Activated CD4-positive, CD25-positive, alpha-beta regulatory T cell treated with anti-CD3 and anti-CD28 coated beads, Interleukin-2, amount 50 U/mL, for 16 hours (primary cell): ENCODE data around the gene HSPA12A.

Source experiments
- DNase-seq: peaks from one replicate; pipeline ENCODE4 v3.0.0-alpha.2; 2020; ENCODE audit warnings: low read depth, low spot score

The HSPA12A gene

GRCh38 chr10:116692225-116692624, 50.1 kb downstream of the HSPA12A start:
- DNase-seq: no peak

DNA sequence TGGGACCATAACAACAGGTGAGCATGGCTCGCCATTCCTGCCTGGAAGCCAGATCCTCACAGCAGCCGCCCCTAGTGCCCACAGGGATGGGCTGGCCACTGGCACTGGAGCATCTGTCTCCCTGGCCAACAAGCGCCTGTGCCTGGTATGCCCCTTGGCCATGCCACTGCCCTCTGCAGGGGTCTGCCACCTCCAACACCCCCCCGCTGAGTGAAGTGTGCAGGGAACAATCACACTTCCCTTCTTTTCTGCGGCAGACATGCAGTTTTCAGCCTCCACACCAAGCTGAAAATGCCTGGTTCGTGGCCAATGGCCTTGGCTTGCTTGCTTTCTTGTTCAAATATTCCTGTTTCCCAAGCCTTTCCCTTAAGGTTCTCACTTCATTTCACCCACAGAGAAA, 50.7 kb downstream of the HSPA12A start:
- DNase-seq: no peak

DNA sequence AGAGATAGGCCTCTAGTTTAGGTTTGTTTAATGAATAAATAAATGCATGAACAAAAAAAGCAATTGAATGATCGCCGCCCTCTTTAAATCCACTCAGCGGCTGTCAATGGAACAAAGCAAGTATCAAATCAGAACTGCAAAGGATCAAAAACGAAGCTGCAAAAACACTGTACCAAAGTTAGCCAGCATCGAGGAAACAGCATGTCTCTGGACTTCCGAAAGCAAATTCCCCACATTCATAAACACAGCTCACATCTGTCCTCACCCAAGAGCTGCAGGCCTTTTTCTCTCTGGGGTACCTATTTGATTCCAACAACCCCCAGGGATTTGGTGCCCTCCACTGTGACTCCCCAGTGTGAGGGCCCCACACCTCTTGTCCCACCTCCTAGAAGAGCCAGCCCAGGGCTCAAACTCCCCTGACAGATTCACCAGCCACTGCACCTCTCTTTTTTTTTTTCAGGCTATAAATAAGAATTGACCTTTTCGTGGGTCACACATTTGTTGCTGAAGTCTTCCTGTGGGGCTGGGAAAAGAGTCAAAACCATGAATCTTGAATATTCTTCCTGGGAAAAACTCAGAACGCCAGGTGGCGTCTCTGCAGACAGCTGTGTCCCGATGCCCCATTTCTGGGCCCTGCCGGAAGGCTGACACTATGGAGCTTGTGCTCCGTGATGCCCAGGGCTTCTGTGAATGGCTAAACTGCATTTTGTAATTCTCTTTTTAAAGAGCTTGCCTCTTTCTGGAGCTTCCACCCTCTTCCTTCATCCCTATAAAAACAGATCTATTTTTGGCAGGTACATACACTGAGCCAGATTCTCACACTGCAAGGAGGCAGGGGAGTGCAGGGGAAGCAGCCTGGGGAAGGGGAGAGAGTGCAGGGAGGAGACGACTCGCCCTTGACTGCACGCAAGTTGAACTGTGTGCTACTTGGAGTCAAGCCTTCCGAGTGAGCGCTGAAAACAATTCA, 51.7 kb downstream of the HSPA12A start:
- no peak for DNase-seq

GRCh38 chr10:116689744-116690143, 52.6 kb downstream of the HSPA12A start:
- DNase-seq: no peak

- no peak for DNase-seq
These were observed 53.4 kb downstream of the HSPA12A start for GRCh38 chr10:116688741-116689495.

DNA sequence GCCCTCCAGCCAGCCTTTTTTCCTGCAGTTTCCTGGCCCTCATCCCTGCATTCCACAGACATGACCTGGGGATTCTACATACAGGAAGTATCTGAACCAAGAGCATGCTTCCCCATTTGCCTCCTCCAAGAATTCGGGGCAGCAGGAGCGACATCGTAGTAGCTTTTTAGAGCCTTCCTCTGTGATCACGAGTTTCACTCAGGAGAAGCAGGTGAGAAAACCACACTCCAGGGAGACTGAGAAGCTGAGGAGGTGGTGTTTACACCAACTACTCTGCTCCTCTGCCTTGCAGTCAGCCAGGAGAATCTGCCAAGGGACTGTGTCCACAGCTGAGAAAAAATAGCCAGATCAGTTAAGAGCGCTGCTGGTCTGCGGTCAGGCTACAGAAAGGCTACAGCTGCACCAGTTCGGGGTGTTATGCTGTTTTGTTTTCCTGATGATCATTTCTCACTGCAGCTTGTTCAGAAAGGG, 54.1 kb downstream of the HSPA12A start:
- DNase-seq: no peak

- DNase-seq: no peak
These were observed 54.7 kb downstream of the HSPA12A start for GRCh38 chr10:116687633-116688032.

DNA sequence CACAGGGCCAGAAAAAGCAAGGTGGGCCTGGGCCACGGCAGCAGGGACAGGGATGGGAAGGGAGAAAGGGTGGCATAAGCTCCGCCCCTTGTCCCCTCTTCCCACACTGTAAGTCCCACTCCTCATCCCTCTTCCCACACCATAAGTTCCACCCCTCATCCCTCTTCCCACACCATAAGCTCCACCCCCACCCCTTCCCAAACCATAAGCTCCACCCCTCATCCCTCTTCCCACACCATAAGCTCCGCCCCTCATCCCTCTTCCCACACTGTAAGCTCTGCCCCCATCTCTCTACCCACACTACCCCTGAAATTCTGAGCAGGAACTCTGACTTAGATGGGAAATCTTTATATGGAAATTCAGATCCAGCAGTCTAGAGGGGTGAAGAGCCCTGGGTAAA, 55.7 kb downstream of the HSPA12A start:
- no peak for DNase-seq

DNA sequence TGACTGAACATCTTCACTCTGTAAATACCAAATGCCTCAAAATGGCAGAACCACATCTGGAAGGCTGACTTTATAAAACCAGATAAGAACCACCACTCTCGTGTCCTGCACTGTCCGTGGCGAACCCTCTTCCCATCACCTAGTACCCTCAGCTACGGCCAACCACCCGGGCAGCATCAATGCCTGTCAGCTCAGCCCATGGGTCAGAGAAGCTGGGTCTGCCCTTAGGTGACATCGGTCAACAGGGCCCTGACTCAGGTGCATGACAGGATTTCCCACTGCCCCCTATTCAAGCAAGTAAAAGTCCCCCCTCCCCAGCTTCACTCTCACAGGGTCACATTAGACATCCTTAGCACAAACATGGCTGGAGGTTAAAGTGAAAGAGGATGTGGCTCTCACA, 56.6 kb downstream of the HSPA12A start:
- no peak for DNase-seq

DNA sequence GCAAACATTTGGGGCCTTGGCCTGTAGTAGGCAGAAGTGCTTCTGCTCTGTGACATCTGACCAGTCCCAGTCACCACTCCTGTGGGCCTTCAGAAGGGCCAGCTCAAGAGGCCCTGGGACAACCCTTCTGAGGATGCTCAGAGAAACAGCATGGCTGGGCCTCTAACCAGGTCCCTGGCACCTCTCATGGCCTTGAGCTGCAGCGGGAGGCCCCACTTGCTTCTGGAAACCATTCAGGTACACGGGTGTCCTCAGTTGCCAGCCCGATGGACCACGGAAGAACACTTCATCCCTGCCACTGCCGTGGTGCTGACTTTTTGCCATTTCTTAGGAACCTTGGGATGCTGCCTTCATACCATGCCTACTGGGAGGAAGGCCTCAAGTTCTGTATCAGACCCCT, 57.6 kb downstream of the HSPA12A start:
- DNase-seq: no peak

- DNase-seq: no peak
These were observed 58.5 kb downstream of the HSPA12A start for GRCh38 chr10:116683821-116684220.

DNA sequence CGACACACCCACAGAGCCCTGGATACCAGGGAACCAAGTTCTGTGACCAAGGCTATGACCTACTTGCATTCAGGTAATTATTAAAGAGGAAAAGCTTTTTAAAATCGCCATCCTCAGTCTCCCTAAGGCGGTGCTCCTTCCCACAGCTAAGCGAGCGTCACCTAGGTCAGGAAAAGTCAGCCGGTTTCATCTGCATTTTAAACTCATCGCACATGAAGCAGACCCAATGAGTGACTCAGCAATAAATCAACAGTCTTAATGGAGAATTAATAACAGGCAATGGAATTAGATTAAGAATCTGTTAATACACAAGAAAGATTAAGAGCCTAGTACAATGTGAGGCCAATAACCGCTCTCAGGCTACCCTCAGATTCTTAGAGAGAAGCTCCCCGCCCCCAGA, 59.2 kb downstream of the HSPA12A start:
- no peak for DNase-seq

DNA sequence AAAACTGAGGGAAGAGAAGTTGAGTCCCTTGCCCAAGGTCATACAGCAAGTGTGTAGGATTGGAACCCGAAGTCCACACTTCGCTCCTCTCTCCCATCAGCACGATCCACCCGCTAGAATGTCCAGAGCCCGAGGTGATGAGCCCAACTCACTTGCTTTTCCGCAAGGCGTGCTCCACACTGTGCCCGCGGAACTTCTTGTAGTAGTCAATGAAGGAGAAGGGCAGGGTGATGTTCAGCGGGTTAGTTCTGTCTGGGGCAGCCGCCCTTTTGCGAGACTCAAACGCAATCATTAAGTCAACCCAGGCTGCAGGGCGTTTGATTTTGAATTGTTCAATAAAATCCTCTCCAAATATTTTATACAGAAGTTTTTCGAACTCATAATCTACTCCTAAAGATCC, 63.0 kb downstream of the HSPA12A start:
- no peak for DNase-seq

DNA sequence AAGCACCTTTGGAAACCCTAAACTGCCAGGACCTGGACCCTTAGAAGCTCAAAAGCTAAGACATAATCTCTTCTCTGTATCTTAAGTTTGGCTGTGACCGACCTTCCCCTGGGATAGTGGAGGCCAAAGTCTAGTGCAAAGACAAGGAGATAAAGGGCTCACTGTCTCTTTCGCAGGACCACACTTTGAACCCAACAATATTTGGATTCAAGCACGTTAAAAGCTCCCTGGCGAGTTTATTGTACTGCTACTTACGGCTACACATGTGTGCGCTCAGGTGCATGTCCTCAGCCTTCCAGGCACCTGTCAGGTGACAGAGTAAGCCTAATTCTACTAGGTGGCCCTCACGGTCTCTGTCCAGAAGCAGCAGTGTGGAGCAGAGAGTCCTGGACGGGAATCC, 65.7 kb downstream of the HSPA12A start:
- DNase-seq: no peak

GRCh38 chr10:116676118-116676517, 66.2 kb downstream of the HSPA12A start:
- DNase-seq: no peak

DNA sequence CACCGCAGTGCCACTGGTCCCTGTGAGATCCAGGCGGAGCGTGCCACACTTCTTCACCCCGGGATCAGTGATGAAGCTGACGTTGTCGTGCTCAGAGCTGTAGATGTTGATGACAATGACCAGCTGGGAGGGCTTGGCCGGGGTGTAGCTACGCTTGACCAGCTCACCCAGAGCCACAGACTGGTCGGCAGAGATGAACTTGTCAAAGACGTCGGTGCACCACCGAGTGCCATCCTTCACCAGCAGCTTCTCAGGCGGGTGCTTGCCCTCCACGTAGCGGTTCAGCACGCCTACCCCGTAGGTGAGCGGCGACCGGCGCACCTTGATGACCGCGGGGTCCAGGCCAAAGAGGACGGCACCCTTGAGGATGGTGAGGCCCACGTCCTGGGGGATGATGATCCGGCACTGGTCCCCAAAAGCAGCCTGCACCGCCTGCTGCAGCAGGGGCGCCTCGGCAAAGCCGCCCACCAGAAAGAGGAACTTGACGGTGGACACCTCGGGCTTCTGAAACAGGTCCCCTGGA, 67.4 kb downstream of the HSPA12A start:
- DNase-seq: no peak

DNA sequence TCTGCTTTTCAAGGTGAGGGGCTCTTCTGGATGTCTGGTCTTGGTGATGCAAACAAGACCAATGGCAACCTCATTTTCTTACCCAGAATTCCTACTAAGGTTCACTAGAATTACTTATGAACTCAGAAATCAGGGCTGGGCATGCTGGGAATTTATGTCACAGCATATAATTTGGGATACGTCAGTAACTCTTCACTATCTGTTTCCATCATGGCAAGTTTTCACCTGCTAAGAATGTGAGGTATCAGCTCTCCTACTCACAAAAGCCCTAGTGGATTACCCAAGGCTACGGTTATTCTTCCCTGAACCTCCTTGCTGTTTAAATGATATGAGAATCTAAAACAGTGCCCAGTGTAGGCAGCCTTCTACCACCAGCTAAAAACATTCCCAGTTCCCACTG, 68.5 kb downstream of the HSPA12A start:
- no peak for DNase-seq

DNA sequence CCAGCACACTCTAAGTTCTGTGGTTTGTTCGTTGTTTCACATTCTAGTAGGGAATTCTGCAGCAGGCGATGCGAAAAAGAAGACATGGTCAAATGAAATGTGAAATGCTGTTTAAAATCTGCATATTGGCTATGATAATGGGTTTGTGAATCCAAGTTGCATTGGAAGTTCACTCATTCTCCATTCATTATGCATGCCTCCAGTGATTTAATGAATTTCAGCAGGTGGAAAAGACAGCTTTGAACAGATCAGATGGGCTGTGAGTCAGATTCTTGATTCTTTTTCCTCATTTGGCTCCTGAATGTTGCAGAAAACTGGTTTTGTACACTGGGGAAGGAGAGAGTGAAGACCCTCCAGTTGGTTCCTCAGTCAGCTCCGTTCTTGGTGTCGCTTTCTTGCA, 69.5 kb downstream of the HSPA12A start:
- DNase-seq: no peak

GRCh38 chr10:116671274-116671926, 71.0 kb downstream of the HSPA12A start:
- no peak for DNase-seq

GRCh38 chr10:116670706-116671105, 71.7 kb downstream of the HSPA12A start:
- DNase-seq: no peak

DNA sequence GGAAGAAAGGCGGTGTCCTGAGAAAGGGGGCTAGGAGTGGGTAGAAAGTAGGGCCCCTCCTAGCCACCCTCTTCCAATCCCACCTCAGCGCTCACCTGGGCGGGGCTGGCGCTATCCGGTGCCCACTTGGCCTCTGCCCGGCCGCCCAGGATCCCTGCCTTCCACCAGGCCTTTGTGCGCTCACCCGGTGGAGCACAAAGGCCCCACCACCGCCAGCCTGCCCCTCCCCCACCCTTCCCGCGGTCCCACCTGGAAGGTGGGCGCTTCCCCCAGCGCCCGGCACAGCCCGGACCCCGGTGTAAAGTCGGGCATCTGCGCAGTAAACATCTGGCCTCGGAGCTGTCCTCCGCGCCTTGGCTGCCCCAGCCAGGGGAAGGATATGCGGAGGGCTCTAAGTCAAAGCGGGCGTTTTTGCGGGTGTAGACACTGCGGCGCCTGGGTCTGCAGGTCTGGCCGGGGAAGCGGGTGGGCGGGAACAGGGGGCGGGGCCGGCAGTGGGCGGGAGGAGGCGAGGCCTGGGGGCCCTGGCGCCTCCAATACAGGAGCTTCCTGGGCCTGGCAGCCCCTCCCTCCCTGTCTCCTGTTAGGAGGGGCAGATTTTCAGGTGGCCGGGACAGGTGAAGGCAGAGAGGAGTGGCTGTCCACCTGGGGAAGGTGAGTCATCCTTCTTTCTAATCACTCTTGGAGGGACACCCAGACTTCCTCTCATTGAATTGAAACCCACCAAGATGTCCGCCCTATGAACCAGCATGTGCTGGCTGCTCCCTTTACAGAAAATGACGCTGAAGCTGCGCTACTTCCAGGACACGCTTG, 72.3 kb downstream of the HSPA12A start:
- no peak for DNase-seq
